Smooth muscle cell (in vitro differentiated cells): Measurements from ENCODE around the gene FCHSD2. TPM values are rescaled to one million over a fixed set of nuclear protein-coding genes. Genes with fewer than 3 reads are reported as not detected.

ENCODE experiments used
- DNase-seq: peaks from one replicate; lab custom pipeline; 2025; ENCODE audit not compliant: unreplicated experiment; lab: John Stamatoyannopoulos, UW
- H2AFZ ChIP-seq: fragments of 200-600 bp; sonication (generic); 2 replicates; pipeline ENCODE4 v1.6.0; 2016; ENCODE audit warnings: antibody characterized with exemption, low read depth, mild to moderate bottlenecking
- H3F3A ChIP-seq: fragments of 200-600 bp; sonication (generic); 2 replicates; pipeline ENCODE4 v1.6.0; 2017; ENCODE audit warnings: antibody characterized with exemption, low read depth
- H3K27ac ChIP-seq: fragments of 200-600 bp; sonication (generic); 2 replicates; pipeline ENCODE4 v1.5.1; 2016; ENCODE audit warnings: low read depth, mild to moderate bottlenecking
- H3K27me3 ChIP-seq: fragments of 200-600 bp; sonication (generic); 2 replicates; pipeline ENCODE4 v1.6.1; 2016; ENCODE audit warnings: low read depth, mild to moderate bottlenecking
- H3K36me3 ChIP-seq: fragments of 200-600 bp; sonication (generic); 2 replicates; pipeline ENCODE4 v1.5.1; 2016; ENCODE audit warnings: low read depth
- H3K4me1 ChIP-seq: fragments of 200-600 bp; sonication (generic); 2 replicates; pipeline ENCODE4 v1.5.1; 2016; ENCODE audit warnings: low read depth
- H3K4me2 ChIP-seq: fragments of 200-600 bp; sonication (generic); 2 replicates; pipeline ENCODE4 v1.6.0; 2016; ENCODE audit warnings: mild to moderate bottlenecking
- H3K4me3 ChIP-seq: fragments of 200-600 bp; sonication (generic); 2 replicates; pipeline ENCODE4 v1.5.1; 2016; ENCODE audit warnings: mild to moderate bottlenecking
- H3K79me2 ChIP-seq: fragments of 200-600 bp; sonication (generic); 2 replicates; pipeline ENCODE4 v1.6.0; 2016; ENCODE audit warnings: low read depth, mild to moderate bottlenecking
- H3K9ac ChIP-seq: fragments of 200-600 bp; sonication (generic); 2 replicates; pipeline ENCODE4 v1.6.0; 2016; ENCODE audit warnings: low read depth
- H3K9me3 ChIP-seq: fragments of 200-600 bp; sonication (generic); replicated peaks from 2 replicates; pipeline ENCODE4 v1.5.1; 2016; ENCODE audit warnings: low read depth
- H4K20me1 ChIP-seq: fragments of 200-600 bp; sonication (generic); 2 replicates; pipeline ENCODE4 v1.6.0; 2016; ENCODE audit warnings: low read depth
- WGBS: methylation state at CpG from one replicate; pipeline ENCODE4 v1.1.7; 2016; ENCODE audit warnings: low lambda C conversion rate; 5-methylcytosine and 5-hydroxymethylcytosine counted together
- polyA plus RNA-seq: library from polyadenylated mRNA; unstranded; fragments of >200 nt; fragmentation: Nextera tagmentation; extraction: Ambion mirVana; gene quantifications from 2 replicates; pipeline ENCODE4 v1.2.1, GENCODE V29; 2016
- total RNA-seq: library from RNA; depleted of rRNA; stranded (reverse); fragments of >200 nt; gene quantifications from 2 replicates; pipeline ENCODE4 v1.2.3, GENCODE V29; 2014
- TF ChIP-seq, protein P1 (sequence below): fragments of 200-600 bp; sonication (generic); IDR thresholded peaks from 2 replicates; pipeline ENCODE4 v1.5.1; 2017; ENCODE audit warnings: borderline replicate concordance, mild to moderate bottlenecking, antibody characterized with exemption; ENCODE audit not compliant: insufficient read depth, poor library complexity, severe bottlenecking

Gene FCHSD2
- total and polyA plus RNA-seq, 2 experiments from 2014 or later, result 14.6 to 24.3 TPM

DNA sequence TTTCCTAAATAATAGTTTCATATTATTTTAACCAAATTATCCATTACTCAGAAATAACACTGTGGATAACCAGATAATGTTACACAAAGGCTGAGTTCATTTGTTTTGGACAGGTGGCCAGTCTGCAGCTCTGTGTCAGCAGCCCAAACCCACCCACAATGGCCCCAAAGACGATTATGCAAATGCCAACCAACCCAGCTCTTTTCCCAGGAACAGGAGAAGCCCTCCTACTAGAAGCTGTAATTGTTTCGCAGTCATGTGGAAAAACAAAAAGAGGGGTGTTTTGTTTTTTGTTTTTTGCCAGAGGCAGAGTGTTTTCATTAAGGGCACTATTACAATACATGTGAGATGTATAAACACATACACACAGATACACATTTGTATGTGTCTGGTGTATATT lies 102.1 kb downstream of the FCHSD2 start:
- Histone ChIP-seq H3K4me1 (no peaks in the 10 kb centered on the region), H3K36me3 (peaks cover 11% of the 10 kb centered on the region), H4K20me1 (peaks cover 24% of the 10 kb centered on the region), H3K27me3 (no peaks in the 10 kb centered on the region), H3K9me3 (peaks cover 6% of the 10 kb centered on the region), H3K27ac (no peak overlapping the region), H3F3A (no peaks in the 10 kb centered on the region), H3K79me2 (peaks cover 3% of the 10 kb centered on the region), H3K4me3 (no peak overlapping the region), H3K4me2 (no peak overlapping the region), H3K9ac (no peak overlapping the region), H2AFZ (no peak overlapping the region)
- no peak for DNase-seq
- WGBS, result 82% methylated on average over 2 of the region's 2 CpGs
- TF ChIP-seq, protein P1, sequence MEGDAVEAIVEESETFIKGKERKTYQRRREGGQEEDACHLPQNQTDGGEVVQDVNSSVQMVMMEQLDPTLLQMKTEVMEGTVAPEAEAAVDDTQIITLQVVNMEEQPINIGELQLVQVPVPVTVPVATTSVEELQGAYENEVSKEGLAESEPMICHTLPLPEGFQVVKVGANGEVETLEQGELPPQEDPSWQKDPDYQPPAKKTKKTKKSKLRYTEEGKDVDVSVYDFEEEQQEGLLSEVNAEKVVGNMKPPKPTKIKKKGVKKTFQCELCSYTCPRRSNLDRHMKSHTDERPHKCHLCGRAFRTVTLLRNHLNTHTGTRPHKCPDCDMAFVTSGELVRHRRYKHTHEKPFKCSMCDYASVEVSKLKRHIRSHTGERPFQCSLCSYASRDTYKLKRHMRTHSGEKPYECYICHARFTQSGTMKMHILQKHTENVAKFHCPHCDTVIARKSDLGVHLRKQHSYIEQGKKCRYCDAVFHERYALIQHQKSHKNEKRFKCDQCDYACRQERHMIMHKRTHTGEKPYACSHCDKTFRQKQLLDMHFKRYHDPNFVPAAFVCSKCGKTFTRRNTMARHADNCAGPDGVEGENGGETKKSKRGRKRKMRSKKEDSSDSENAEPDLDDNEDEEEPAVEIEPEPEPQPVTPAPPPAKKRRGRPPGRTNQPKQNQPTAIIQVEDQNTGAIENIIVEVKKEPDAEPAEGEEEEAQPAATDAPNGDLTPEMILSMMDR, result no peak

DNA sequence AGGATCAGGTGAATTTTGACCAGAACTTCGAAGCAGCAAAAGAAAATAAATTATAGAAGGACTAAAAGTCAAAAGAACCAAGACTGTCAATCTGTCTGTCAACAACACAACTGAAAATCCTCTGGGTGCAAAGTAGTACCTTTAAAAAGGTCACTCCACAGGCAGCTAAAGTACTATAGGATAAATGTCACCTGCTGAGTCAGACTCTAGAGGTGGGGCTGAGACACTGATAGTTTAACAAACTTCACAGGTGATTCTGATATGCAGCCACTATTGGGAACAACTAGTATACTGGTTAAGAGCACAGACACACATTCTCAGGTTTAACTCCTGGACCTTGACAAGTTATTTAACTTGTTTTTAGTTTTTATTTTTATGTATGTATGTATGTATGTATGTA lies 107.3 kb downstream of the FCHSD2 start:
- Histone ChIP-seq H3K36me3 (peaks cover 4% of the 10 kb centered on the region), H3K4me1 (no peaks in the 10 kb centered on the region), H3K27me3 (no peaks in the 10 kb centered on the region), H3K9ac (no peak overlapping the region), H4K20me1 (peaks cover 18% of the 10 kb centered on the region), H3K9me3 (no peaks in the 10 kb centered on the region), H3K4me2 (no peak overlapping the region), H3K27ac (no peak overlapping the region), H2AFZ (no peak overlapping the region), H3K4me3 (no peak overlapping the region), H3F3A (no peaks in the 10 kb centered on the region), H3K79me2 (peaks cover 9% of the 10 kb centered on the region)
- TF ChIP-seq, protein P1, result no peak
- no peak for DNase-seq
- 90% methylated on average over 1 of the region's 1 CpG for WGBS

DNA sequence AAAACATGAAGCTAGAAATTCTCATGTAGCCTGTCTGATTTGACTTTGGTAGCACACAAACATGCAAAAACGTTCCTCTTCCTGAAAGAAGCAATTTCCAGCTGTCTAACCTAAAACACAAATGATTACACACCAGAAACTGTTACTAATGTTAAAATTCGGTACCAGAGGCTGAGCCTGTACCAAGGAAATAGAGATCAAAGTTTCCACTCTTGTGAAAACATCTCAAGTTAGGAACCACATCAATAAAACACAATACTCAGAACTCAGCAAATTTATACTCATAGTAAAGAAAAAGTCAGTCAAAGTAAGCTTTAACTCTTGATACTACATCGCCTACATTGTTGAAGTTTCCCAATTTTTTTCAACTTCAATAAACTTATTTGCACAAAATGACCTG lies 107.8 kb downstream of the FCHSD2 start:
- Histone ChIP-seq H3K79me2 (peaks cover 9% of the 10 kb centered on the region), H4K20me1 (peaks cover 17% of the 10 kb centered on the region), H2AFZ (no peak overlapping the region), H3K27me3 (no peaks in the 10 kb centered on the region), H3K4me3 (no peak overlapping the region), H3K4me2 (no peak overlapping the region), H3K9me3 (no peaks in the 10 kb centered on the region), H3K9ac (no peak overlapping the region), H3K27ac (no peak overlapping the region), H3K36me3 (peaks cover 4% of the 10 kb centered on the region), H3K4me1 (no peaks in the 10 kb centered on the region), H3F3A (no peaks in the 10 kb centered on the region)
- no peak for DNase-seq
- WGBS, result 85% methylated on average over 3 of the region's 3 CpGs
- TF ChIP-seq, protein P1, result no peak

DNA sequence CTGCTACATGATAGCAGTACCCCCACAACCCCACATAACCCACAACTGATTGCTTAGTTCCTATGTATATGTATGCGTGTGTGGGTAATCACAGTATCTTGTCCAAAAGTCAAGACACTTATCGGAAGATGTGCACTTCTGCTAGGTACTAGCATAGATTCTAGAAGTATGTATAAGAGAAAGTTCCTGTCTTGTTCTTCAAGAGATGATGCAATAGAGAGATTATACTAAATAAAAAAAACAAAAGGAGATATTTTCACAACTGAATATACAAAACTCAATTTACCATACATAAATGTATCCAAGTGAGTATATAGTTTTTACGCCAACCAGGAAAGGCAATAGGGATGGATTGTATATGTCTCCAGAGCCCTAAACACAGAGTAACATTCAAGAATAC lies 112.0 kb downstream of the FCHSD2 start:
- DNase-seq, result no peak
- Histone ChIP-seq H3K9ac (no peak overlapping the region), H3K27ac (no peak overlapping the region), H3K27me3 (no peaks in the 10 kb centered on the region), H3K4me2 (no peak overlapping the region), H3K4me3 (no peak overlapping the region), H3K79me2 (peaks cover 7% of the 10 kb centered on the region), H2AFZ (no peak overlapping the region), H3K4me1 (no peaks in the 10 kb centered on the region), H3F3A (no peaks in the 10 kb centered on the region), H4K20me1 (peaks cover 9% of the 10 kb centered on the region), H3K36me3 (peaks cover 2% of the 10 kb centered on the region), H3K9me3 (peaks cover 2% of the 10 kb centered on the region)
- TF ChIP-seq, protein P1, result no peak
- 97% methylated on average over 3 of the region's 3 CpGs for WGBS
